OCI-LY3 (cell line): ENCODE results near the gene PTPN1.

Experiments used
- H2AFZ ChIP-seq: fragments of 200-600, 300-600 bp; shearing (Covaris generic); 2 replicates; pipeline ENCODE4 v1.6.0; 2014; ENCODE audit warnings: antibody characterized with exemption, low read depth, low read length
- H3K27ac ChIP-seq: fragments of 200-600, 300-600 bp; sonication (generic); 2 replicates; pipeline ENCODE4 v1.5.1; 2014; ENCODE audit warnings: mild to moderate bottlenecking, low read length, moderate library complexity, mixed read lengths
- H3K27me3 ChIP-seq: fragments of 200-600, 300-600 bp; sonication (generic); 2 replicates; pipeline ENCODE4 v1.6.1; 2014; ENCODE audit warnings: low read depth, low read length, mixed read lengths
- H3K36me3 ChIP-seq: fragments of 200-600, 300-600 bp; sonication (generic); replicated peaks from 2 replicates; pipeline ENCODE3; 2014; ENCODE audit warnings: low read depth, low read length, mixed read lengths
- H3K4me1 ChIP-seq: fragments of 300-600, 200-600 bp; sonication (generic); 2 replicates; pipeline ENCODE4 v1.6.1; 2014; ENCODE audit warnings: low read length, mixed read lengths
- H3K4me2 ChIP-seq: fragments of 200-600, 300-600 bp; sonication (generic); 2 replicates; pipeline ENCODE4 v1.6.1; 2014; ENCODE audit warnings: low read length, mixed read lengths
- H3K4me3 ChIP-seq: fragments of 300-600, 200-600 bp; sonication (generic); 2 replicates; pipeline ENCODE4 v1.5.1; 2014; ENCODE audit warnings: antibody characterized with exemption, mild to moderate bottlenecking, low read length, moderate library complexity
- H3K79me2 ChIP-seq: fragments of 300-600, 200-600 bp; shearing (Covaris generic); 2 replicates; pipeline ENCODE4 v1.6.1; 2014; ENCODE audit warnings: mild to moderate bottlenecking, low read length, mixed read lengths
- H3K9ac ChIP-seq: fragments of 300-600, 200-600 bp; shearing (Covaris generic); 2 replicates; pipeline ENCODE4 v1.6.0; 2014; ENCODE audit warnings: mild to moderate bottlenecking, low read length, moderate library complexity
- H3K9me3 ChIP-seq: fragments of 200-600, 300-600 bp; shearing (Covaris generic); 2 replicates; pipeline ENCODE4 v1.6.1; 2014; ENCODE audit warnings: low read length, mixed read lengths; ENCODE audit not compliant: insufficient read depth
- H4K20me1 ChIP-seq: fragments of 200-600, 300-600 bp; sonication (generic); 2 replicates; pipeline ENCODE4 v1.6.1; 2016; ENCODE audit warnings: low read length, mixed read lengths; ENCODE audit not compliant: insufficient read depth
- CTCF ChIP-seq: fragments of 200-600, 300-600 bp; sonication (generic); IDR thresholded peaks from 2 replicates; pipeline ENCODE4 v1.5.1; 2014; ENCODE audit warnings: antibody characterized with exemption, low read length, low read depth
- EZH2phosphoT487 ChIP-seq: fragments of 200-600 bp; shearing (Covaris generic); IDR thresholded peaks from 2 replicates; pipeline ENCODE4 v1.6.1; 2018; ENCODE audit warnings: antibody characterized with exemption, mixed run types, low read depth

PTPN1 gene

GRCh38 chr20:50482396-50482981 lies 27.7 kb upstream of the PTPN1 start:
- Histone ChIP-seq H3K27ac (peak overlapping the region; percentile 37; the same call in 1 of the 2 replicates), H2AFZ (no peak overlapping the region), H4K20me1 (no peaks in the 10 kb centered on the region), H3K36me3 (no peaks in the 10 kb centered on the region), H3K9ac (peak overlapping the region; percentile 67; the same call in 1 of the 2 replicates), H3K4me1 (peaks cover 33% of the 10 kb centered on the region), H3K27me3 (no peaks in the 10 kb centered on the region), H3K4me2 (peak overlapping the region; percentile 72), H3K79me2 (no peaks in the 10 kb centered on the region), H3K4me3 (peak overlapping the region; percentile 73), H3K9me3 (no peaks in the 10 kb centered on the region)
- TF ChIP-seq CTCF = no peak

DNA sequence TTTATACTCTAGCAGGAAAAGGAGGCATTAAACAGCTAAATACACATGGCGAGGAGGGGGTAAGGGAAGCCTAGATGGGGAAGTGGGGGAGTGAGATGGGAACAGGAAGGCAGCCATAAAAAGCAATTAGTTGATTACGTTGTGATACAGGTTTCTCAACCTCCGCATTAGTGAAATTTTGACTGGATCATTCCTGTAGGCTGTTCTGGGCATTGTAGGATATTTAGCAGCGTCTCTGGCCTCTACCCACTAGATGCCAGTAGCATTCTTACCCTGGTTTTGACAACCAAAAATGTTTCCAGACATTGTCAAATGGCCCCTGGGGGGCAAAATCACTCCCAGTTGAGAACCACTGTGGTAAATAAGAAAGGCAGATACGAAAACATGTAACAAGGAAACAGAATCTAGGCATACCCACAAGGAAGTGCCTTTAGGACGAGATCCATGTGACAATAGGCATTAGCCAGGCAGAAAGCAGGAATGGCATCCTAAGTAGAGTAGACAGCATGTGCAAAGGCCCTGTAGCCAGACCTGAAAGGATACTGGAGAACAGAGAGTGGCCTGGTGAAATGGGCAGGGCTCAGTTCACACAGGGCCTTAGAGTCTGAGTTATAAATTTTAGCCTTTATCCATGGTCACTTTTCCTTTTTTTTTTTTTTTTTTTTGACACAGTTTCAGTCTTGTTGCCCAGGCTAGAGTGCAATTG lies 25.8 kb upstream of the PTPN1 start:
- Histone ChIP-seq H2AFZ (peak overlapping the region; percentile 78; the same call in 1 of the 2 replicates), H3K36me3 (no peaks in the 10 kb centered on the region), H3K9me3 (no peaks in the 10 kb centered on the region), H3K4me2 (peak overlapping the region; percentile 72), H3K9ac (peak overlapping the region; percentile 67), H3K4me3 (peak overlapping the region; percentile 73), H4K20me1 (no peaks in the 10 kb centered on the region), H3K4me1 (peaks cover 28% of the 10 kb centered on the region), H3K27ac (peak overlapping the region; percentile 37), H3K27me3 (no peaks in the 10 kb centered on the region), H3K79me2 (no peaks in the 10 kb centered on the region)
- TF ChIP-seq EZH2phosphoT487 = no peak
- peak; percentile 25 for TF ChIP-seq CTCF

- no peak overlapping the region for H3K9ac ChIP-seq
- TF ChIP-seq CTCF (no peak), EZH2phosphoT487 (no peak)
- H3K4me2 ChIP-seq = no peak overlapping the region
- no peak overlapping the region; the same call in 1 of the 2 replicates for H2AFZ ChIP-seq
- H4K20me1 ChIP-seq = no peaks in the 10 kb centered on the region
- no peaks in the 10 kb centered on the region for H3K36me3 ChIP-seq
- no peak overlapping the region for H3K27ac ChIP-seq
- no peak overlapping the region for H3K4me3 ChIP-seq
- H3K79me2 ChIP-seq = no peaks in the 10 kb centered on the region
- H3K4me1 ChIP-seq = peaks cover 24% of the 10 kb centered on the region
- H3K9me3 ChIP-seq = no peaks in the 10 kb centered on the region
- no peaks in the 10 kb centered on the region for H3K27me3 ChIP-seq
Observed at GRCh38 chr20:50487397-50487796, 22.8 kb upstream of the PTPN1 start.

- H3K36me3 ChIP-seq = no peaks in the 10 kb centered on the region
- H3K9ac ChIP-seq = no peak overlapping the region
- peaks cover 15% of the 10 kb centered on the region for H3K4me1 ChIP-seq
- no peaks in the 10 kb centered on the region for H3K79me2 ChIP-seq
- no peak overlapping the region for H3K4me2 ChIP-seq
- no peak overlapping the region for H3K27ac ChIP-seq
- no peaks in the 10 kb centered on the region for H3K9me3 ChIP-seq
- H2AFZ ChIP-seq = no peak overlapping the region
- H3K27me3 ChIP-seq = no peaks in the 10 kb centered on the region
- no peak for TF ChIP-seq CTCF
- no peak for TF ChIP-seq EZH2phosphoT487
- no peak overlapping the region for H3K4me3 ChIP-seq
- no peaks in the 10 kb centered on the region for H4K20me1 ChIP-seq
Observed at GRCh38 chr20:50488236-50488806, 21.9 kb upstream of the PTPN1 start.
